Measurements from ENCODE around the gene MEGF6.

Gene MEGF6

DNA sequence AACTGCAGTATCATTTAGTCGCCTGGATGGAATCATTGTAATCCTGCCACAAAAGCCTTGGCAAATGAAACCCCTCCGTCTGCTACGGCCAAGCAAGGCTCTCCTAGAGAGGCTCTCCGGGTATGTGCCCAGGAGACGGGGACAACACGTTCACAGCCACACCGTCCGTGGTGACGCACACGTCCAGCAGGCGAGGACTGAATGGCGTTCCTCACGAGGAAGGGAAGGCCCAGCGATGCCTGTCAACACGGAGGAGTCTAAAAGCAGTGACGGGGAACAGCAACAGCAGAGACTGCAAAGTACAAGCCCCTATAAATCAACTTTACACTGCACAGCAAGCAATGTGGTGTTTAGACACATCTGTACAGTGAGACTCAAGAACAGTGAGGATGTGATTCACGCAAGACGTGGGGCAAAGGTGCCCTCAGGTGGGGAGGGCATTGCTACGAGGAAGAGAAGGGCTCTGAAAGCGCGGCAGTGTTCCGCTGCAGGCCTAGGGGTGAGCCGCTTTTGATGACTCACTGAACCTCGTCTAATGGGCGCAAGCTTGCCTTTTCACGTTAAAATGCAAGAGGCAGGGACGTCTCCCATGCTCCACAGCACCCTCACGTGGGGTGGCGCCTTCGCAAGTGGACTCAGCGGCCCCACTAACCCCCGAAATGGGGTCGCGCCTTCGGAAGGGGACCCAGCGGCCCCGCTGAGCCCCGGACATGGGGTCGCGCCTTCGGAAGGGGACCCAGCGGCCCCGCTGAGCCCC is 31.8 kb upstream of the MEGF6 start:
- no peak for DNase-seq

DNA sequence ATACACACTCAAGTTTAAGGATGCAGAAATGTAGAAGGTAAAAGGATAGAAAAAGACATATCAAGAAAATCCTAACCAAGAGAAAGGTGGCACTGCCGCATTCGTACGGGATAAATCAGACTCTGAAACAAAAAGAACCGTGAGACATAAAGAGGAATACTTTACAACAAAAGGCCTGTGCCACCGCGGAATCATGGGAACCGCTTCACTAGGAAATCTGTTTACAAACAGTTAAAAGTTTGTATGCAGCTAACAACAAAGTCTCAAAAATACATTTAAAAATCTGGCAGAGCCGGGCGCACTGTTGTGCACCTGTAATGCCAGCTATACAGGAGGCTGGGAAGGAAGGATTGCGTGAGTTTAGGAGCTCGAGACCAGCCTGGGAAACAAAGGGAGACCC is 30.5 kb upstream of the MEGF6 start:
- DNase-seq = no peak

DNA sequence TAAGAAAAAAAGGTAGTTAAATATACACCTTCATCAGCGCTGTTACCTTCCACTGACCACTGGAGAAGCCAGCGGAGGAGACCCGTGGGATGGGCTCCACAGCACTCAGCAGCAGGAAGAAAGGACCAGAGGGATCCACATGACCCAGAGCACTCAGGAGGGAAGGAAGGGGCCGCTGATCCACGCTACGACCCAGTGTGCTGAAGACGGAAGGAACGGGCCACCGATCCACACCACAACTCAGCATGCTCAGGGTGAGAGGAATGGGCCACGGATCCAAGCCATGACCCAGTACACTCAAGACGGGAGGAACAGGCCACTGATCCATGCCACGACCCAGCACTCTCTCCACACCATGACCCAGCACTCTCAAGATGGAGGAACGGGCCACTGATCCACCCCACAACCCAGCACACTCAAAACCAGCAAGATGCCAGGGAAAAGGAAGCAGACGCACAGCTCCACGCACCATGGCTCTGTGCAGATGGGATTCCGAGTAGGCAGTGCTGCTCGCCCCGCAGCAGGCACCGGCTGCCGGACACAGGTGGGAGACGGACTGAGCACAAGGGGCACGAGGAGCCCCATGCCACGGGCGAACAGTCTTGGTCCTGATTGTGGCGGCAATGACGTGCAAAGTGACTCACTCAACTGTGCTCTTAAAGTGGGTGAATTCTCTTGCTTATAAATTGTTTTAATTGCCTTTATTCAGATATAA is 29.9 kb upstream of the MEGF6 start:
- no peak for DNase-seq

DNA sequence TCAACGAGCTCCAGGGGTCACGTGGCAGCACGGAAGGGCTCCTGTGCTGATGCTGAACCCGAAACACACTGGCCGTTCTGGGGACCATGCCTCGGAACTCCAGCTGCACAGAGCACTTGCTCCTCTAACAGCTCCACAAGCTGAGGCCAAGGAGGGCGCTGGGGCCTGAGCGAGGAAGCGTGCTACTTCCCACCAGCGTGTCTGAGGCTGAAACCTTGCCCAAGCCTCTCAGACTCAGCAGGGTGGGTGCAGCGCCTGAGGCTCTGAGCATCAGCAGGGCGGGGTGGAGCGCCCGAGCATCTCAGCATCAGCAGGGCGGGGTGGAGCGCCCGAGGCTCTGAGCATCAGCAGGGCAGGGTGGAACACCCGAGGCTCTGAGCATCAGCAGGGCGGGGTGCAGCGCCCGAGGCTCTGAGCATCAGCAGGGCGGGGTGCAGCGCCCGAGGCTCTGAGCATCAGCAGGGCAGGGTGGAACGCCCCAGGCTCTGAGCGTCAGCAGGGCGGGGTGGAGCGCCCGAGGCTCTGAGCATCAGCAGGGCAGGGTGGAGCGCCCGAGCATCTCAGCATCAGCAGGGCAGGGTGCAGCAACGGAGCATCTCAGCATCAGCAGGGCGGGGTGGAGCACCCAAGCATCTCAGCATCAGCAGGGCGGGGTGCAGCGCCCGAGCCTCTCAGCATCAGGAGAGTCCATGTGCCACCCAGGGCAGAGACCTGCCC is 29.0 kb upstream of the MEGF6 start:
- DNase-seq = no peak

DNA sequence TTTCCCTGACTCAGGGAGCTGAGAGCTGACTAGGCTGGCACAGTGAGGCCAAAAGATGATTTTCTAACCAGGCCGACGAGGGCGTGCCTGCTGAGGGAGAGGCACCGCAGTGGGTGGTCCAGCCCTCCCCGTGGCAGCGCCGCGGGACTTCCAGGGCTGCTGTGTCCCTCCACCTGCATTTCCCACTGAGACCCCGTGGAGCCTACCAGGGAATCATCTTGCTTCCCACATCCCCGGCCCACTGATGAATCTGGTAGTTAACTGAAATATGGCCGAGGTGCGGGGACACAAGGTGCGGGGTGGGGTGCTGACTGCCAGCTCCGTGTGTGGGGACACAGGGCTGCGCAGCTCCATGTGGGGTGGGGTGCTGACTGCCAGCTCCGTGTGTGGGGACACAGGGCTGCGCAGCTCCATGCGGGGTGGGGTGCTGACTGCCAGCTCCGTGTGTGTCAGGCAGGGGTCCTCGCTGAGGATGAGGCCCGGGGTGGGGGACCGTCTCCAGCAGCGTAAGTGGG is 28.1 kb upstream of the MEGF6 start:
- no peak for DNase-seq

DNA sequence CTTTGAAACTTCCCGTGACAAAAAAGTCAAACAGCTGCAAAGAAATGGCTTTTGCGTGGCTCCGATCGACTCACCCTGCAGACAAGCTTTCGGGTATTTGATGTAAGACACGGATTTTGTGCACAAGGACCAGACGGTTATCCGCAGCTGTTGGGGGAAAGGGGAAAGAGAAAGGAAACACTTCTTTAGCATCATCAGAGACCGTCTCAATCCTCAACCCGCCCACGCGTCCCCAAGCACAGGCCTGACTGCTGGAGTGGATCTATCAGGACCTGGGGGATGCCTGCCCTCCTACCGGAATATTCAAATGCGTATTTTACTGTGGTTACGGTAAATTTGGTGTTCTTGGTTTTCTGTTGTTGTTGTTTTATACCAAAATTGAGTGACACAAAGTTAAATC is 27.4 kb upstream of the MEGF6 start:
- no peak for DNase-seq

DNA sequence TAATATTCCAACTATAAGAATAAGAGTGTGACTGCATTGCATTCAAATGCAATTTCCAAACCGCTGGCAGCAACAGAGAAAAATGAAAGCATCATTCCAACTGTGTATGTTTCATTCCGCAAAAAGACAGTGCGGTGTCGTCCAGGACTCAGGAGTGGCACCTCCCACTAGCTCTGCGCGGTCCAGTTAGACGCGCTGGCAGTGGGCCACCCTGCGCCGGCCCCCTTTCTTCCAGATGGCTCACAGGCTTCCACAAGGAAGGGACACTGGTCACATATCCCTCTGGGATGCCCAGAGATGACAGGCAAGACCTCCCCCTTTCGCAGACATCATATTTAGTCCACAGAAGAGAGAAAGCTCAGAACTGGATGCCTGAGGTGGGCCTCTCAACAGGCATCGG is 26.7 kb upstream of the MEGF6 start:
- no peak for DNase-seq

DNA sequence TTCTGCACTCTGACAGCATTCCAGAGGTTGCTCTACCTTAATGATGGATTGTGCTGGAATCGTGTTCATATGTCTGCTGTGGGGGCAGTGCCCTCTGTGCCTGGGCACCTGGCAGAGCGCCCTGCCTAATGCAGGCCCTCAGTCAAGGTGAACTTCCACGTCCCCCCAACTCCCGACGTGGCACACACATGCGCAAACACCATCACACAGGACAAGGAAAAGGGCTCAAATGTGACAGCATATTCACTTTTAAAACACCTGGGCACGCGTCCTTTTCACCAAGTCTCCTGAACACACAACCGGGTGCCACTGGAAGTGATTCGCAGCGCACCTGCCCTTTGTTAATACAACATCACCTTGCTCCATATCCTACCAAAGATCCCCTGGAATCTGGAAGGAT is 25.2 kb upstream of the MEGF6 start:
- DNase-seq = no peak

DNA sequence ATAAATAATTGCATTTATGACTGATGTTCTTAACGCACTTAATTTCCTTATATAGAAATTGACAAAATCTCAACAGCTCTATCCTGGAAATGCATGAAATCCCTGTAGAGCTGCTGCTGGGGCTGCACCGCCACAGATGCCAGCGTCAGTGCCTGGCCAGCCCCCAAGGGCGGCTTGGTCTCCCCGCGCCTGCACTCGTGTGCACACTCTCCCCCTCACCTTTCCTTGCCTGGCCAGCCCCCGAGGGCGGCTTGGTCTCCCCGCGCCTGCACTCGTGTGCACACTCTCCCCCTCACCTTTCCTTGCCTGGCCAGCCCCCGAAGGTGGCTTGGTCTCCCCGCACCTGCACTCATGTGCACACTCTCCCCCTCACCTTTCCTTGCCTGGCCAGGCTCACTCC is 24.8 kb upstream of the MEGF6 start:
- DNase-seq = no peak

DNA sequence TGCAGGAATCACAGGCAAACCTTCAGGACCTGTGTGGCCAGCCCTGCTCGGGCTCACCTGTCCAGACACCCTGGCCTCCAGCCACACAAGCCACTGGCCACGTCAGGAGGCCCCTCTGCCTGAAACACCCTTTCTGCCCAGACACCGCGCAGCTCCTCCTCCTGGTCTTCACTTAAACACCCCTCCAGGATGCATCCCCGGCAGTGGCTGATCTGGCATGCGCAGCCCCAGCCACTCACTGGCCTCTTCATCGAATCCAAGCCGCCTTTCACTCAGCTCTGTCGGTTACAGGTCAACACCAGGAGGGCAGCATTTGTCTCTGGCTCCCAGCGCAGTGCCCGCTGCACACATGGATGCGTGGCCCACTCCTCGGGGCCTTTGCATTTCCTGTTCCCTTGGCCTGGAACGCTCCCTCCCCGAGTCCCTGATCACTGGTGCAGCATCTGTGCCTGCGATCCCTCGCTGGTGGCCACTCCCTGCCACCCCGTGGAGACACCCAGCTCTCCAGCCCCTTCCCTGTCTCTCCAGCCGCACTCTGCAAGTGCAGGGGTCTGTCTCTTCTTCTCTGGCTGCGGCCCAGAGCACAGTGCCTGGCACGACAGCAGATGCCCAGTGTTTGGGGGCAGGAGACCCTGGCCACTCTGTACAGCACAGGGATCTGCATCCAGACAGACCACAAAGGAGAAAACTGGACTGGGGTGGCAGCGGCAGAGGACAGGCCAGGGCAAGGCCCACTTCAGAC is 22.9 kb upstream of the MEGF6 start:
- DNase-seq = no peak

DNA sequence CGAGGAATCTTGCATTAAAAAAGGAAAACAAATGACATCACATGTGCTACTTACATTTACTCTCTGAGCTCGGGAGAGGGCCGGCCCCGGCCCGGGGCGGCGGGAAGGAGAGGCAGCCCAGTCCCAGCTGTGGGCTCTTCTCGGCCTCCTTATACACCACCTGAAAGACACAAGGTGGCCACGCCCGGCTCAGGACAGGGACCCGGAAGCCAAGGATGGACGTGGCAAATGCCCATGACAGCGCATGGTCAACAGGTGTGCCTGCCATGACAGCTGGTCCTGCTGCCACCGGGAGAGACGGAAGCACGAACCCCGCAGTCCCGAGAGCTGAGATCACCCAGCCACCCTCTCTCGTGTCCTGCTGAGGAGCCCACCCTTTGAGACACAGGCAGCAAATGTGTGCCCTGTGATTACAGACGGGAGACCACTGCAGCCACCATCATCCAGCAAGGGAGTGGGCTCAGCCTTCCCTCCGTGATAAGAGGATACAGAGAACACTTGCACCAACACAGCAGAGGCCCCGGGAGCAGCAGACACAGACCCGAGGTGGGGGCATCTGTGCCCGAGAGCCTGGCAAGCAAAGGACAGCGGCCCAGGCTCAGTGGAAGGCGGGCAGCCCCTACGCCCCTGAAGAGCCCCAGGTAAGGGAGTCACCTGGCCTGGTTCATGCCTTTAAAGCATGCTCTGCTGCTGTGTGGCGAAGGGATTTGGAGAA is 22.2 kb upstream of the MEGF6 start:
- no peak for DNase-seq

DNA sequence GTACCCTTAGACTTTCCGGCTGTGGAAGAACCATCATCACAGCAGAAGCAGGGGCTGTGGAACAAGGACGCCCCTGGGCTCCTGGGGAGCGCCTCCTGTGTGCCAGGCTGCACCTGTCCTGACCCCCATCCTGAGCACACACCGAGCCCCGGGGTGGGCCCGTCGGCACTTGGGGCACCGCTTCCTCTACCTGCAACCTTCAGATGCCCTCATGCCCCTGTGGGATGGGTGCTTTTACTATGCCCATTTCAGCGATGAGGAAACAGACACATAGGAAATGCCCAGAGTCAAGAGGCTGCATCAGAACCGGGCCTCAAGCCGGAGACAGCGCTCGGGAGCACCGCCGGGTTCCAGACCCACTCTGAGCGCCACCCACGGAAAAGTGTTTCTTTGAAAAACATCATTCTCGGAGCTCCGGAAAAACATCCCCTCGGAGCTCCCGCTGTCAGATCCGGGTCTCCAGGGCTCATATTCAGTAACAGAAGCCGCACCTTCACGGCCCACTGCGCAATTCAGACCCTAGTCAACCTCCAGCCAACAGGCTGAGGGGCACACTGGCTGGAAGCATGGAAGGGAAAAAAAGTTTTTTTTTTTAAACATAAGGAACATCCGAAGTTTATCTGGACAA is 21.5 kb upstream of the MEGF6 start:
- no peak for DNase-seq

DNA sequence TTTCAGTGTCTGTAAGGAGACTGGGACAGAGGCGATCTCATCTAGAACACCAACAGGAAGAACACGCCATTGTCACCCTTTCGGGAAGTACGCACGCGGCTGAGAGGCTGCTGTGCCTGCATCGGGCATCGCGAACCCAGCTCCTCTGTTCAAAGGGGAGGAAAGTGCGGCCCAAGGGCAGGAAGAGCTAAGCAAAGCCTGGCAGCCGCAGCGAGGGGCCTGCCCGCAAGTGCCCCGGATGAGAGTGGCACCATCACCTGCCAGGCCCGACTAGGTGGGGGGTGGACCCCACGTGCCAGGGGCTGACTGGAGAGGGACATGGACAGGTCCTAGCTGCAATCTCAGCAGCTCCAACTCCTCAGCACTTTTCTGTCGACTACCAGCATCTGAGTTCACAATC is 21.0 kb upstream of the MEGF6 start:
- DNase-seq = no peak

DNA sequence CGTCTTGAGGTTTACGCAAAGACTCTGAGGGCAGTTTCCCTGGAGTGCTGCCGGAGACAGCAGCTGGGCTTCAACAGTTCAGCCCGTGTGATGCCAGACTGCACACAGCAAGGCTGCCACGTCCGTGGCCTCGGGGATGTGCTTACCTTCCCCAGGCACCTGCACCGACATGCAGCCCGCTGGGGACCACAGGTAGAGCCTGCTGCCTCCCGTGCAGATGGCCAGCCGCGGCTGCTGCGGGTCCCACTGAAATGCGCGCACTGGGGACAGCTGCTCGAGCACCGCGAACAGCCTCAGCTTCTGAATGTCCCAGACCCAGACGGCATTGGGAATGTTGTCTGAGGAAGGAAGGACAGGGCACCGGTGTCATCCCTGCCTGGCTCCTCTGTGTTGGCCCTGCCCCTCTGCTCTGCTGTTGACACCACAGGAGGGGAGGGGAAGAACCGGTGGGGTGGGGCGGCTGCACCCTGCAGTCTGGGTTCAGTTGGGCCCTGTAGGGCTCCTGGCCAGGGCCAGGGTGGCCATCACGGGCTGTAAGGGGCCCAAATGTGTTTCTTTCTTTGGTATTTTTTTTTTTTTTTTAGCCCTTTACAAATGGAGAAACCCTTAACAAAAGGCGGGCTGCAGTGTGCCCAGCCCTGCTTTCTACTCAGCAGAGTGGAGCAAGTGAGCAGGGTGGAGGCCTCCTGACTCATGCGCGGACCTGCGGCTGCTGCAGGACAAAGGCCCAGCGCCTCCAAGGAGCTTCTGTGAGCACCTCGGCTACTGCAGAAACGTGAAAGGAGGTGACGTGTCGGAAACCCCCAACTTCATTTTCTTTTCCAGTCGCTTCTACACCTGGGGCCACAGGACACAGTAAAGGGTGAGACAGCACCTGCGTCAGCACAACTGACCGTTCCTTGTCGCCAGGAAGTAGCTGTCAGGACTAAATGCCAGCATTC is 20.3 kb upstream of the MEGF6 start:
- no peak for DNase-seq

DNA sequence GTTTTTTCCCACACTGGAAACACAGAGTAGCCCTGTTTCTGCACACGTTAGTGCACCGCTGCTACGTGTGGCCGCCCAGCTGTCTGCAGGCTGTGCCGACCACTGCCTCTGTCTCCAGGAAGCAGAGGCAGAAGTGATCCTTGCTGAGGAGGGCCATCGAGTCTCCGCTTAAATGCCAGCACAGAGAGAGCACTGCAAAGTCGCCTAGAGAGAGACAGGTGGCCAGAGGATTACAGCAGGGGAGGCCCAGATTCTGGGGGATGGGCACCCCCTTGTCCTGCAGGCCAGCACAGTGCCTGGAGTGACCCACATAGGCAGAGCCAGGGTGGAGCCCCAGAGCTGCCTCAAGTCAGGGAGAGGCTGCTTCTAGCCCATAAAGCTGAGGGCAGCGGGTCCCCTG is 19.6 kb upstream of the MEGF6 start:
- no peak for DNase-seq

DNA sequence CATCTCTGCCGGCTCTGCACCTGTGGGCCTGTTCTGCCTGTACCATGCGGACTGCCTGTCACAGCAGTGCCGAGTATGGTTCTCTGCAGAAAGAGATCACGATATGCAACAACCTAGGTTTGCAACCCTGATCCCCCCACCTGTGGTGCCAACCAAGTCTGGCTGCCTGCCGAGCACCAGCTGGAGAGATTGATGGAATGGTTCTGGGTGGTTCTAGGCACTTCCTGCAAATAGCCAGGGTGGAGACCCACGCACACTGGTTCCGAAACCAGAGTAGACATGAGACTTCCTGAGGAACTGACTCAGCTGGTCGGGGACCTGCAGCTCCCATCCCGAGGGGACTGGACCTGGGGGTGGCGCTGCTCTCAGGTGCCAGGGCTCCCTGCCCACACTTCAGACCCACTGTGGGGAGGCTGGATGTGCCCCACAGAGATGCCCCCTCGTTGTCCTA is 18.9 kb upstream of the MEGF6 start:
- DNase-seq = no peak

DNA sequence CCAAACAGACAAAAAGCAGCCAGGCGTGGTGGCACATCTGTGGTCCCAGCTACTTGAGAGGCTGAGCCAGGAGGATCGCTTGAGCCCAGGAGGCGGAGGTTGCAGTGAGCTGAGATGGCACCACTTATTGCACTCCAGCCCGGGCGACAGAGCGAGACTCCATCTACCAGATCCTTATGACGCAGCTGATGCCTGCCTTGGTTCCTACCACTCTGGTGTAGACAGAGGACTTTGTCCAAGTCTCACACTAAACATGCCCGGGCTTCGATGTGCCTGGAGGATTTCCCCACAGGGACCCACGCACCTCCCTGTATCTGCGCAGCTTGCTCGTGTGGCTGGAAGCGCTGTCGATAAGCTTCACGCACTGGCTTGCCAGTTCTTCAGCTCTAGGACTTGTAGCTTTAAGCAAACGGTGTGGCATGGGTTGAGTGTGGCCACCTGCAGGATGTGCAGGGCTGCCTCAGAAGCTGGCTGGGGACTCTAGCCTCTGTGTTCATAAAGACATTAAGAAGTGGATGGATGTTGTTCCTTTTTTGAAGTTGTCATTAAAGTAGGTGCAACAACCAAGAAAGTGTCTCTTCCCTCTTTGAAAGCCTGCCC is 18.4 kb upstream of the MEGF6 start:
- no peak for DNase-seq

DNA sequence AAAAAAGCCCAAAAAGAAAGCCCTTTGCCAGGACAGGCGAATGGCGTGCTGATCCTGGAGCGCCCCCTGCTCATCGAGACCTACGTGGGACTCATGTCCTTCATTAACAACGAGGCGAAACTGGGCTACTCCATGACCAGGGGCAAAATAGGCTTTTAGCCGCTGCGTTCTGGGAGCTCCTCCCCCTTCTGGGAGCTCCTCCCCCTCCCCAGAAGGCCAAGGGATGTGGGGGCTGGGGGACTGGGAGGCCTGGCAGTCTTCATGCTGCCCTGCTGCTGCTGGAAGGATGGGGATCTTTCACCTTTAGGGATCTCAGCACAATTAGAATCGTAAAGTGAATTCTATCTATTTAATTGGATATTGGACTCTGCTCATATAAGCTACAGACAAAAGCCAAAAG is 17.1 kb upstream of the MEGF6 start:
- DNase-seq = no peak

DNA sequence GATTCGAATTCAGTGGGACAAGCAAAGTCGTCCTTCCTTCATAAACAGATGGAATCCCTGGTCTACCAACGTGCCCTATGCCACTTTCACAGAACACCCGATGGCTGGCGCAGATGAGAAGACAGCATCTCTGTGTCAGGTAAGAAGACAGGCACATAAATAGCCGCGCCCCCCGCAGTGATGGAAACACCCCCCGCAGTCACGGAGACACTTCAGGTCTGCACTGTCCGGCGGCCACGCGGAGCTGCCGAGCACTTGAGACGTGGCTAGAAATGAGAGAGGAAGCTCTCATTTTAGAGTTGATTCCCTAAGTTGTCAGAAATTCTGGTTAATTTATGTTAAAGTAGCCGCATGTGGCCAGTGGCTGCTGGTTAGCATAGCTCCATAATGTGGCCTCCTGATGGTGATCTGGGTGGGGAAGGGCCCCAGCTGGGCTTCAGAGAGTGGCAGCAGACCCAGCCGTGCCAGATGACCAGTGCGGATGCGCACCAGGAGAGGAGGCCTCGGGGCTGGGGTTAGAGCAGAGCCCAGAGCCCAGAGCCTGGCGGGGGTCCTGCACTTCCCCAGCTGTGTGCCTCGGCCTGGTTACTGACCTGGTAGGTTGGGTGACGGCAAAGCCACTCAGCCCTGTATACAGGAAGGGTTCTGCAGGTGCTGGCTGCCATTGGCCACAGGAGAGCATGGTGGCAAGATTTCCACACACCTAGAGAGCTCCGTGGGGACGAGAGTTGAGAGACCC is 16.4 kb upstream of the MEGF6 start:
- no peak for DNase-seq

DNA sequence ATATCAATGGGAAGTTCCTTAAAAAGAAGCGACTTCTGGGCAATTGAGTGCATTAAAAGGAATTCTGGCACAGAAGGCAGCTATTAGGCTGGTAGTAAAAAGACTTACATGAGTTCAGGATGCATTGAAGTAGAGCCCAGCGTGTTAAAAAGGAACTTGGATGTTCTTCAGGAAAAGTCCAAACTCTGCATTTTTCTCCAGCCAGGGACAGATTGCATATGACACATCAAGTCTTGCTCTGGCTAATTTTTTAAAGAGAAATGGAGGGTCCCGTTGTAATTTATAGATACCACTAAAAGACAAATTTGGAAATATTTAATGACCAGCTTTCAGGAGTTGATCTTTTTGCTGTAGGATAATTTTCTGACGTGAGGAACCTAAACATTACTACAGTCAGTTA is 14.7 kb upstream of the MEGF6 start:
- DNase-seq = no peak
